ENCODE data around the gene TMEM106C. TPM values are rescaled to one million over a fixed set of nuclear protein-coding genes. Genes with fewer than 3 reads are reported as not detected.
A peak's percentile ranks its signal among the peaks of the same experiment; 100 is the strongest.

The TMEM106C gene
- total RNA-seq, 4 donors from 2014 or later: 68.6 to 98.8 (median 72.0) TPM

DNA sequence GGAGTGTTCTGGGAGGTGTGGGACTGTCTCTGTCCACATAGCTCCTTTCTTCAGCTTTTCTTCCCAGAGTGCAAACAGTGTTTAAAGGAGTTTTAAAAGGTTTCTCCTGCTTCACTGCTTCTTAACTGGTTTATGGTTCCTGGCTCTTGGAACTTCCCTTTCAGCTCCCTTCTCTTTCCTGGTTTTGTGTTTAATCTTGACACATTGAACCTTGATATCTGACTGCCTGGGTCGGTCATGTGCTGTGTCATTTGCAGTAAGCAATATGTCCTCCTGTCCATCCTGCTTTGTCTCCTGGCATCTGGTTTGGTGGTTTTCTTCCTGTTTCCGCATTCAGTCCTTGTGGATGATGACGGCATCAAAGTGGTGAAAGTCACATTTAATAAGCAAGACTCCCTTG, 2.2 kb downstream of the TMEM106C start:
- Histone ChIP-seq H3K4me3 (no peak overlapping the region), H3K36me3 (peaks cover 0 to 45% (median 22%) of the 10 kb centered on the region in 4 donors), H3K27me3 (no peaks in the 10 kb centered on the region), H3K9me3 (no peaks in the 10 kb centered on the region), H3K4me1 (peaks cover 19 to 26% (median 21%) of the 10 kb centered on the region in 4 donors), H3K27ac (replicated peaks in 1 of 4) (no peak overlapping the region)
- 93% methylated on average over 3 of the region's 3 CpGs for WGBS
- DNase-seq (ENCODE audit: extremely low spot score): no peak
- intact Hi-C loops (cut with DNase I): loop anchor here (10.0 kb wide), 1 partner anchor 251 kb away; no protein-coding TSS in a partner anchor
- TF ChIP-seq POLR2A (IDR thresholded peaks at IDR 0.05; ENCODE audit: low read depth): no peak
- TF ChIP-seq CTCF (IDR thresholded peaks at IDR 0.05): no peak
- no peak for TF ChIP-seq EP300 (IDR thresholded peaks at IDR 0.05)
- no peak for TF ChIP-seq POLR2AphosphoS5 (IDR thresholded peaks at IDR 0.05)

- no peak for DNase-seq (ENCODE audit: extremely low spot score)
- 45% methylated on average over 5 of the region's 5 CpGs for whole genome bisulfite sequencing
- peaks cover 18 to 30% (median 20%) of the 10 kb centered on the region in 4 donors for H3K4me1 ChIP-seq
- no peaks in the 10 kb centered on the region for H3K9me3 ChIP-seq
- H3K27me3 ChIP-seq: no peaks in the 10 kb centered on the region
- intact Hi-C loops (cut with DNase I): loop anchor here (10.0 kb wide), 1 partner anchor 253 kb away; no protein-coding TSS in a partner anchor
- peaks cover 0 to 45% (median 22%) of the 10 kb centered on the region in 4 donors for H3K36me3 ChIP-seq
- peak overlapping the region in 3 of 4 donors; percentile 3 to 10 (median 8) for H3K27ac ChIP-seq (replicated peaks in 1 of 4)
- no peak for TF ChIP-seq POLR2AphosphoS5 (IDR thresholded peaks at IDR 0.05)
- TF ChIP-seq POLR2A (IDR thresholded peaks at IDR 0.05; ENCODE audit: low read depth): no peak
- no peak for TF ChIP-seq EP300 (IDR thresholded peaks at IDR 0.05)
- TF ChIP-seq CTCF (IDR thresholded peaks at IDR 0.05): no peak
- no peak overlapping the region for H3K4me3 ChIP-seq
These were observed 4.3 kb downstream of the TMEM106C start for GRCh38 chr12:47967461-47968321.

GRCh38 chr12:47969845-47970244, 6.4 kb downstream of the TMEM106C start:
- intact Hi-C loops (cut with DNase I): loop anchor here (10.0 kb wide), 1 partner anchor 255 kb away; no protein-coding TSS in a partner anchor
- no peak overlapping the region for H3K4me3 ChIP-seq
- 83% methylated on average over 3 of the region's 3 CpGs for WGBS
- no peak overlapping the region for H3K27ac ChIP-seq (replicated peaks in 1 of 4)
- no peak for DNase-seq (ENCODE audit: extremely low spot score)
- H3K4me1 ChIP-seq: peaks cover 3 to 19% (median 4%) of the 10 kb centered on the region in 4 donors
- no peaks in the 10 kb centered on the region for H3K9me3 ChIP-seq
- H3K27me3 ChIP-seq: no peaks in the 10 kb centered on the region
- TF ChIP-seq POLR2AphosphoS5 (IDR thresholded peaks at IDR 0.05): no peak
- TF ChIP-seq CTCF (IDR thresholded peaks at IDR 0.05): no peak
- peaks cover 0 to 45% (median 22%) of the 10 kb centered on the region in 4 donors for H3K36me3 ChIP-seq

GRCh38 chr12:47970843-47971242, 7.4 kb downstream of the TMEM106C start:
- no peaks in the 10 kb centered on the region for H3K9me3 ChIP-seq
- intact Hi-C loops (cut with DNase I): no loop called here
- no peak for TF ChIP-seq POLR2AphosphoS5 (IDR thresholded peaks at IDR 0.05)
- H3K27ac ChIP-seq (replicated peaks in 1 of 4): no peak overlapping the region
- H3K27me3 ChIP-seq: no peaks in the 10 kb centered on the region
- peaks cover 0 to 39% (median 18%) of the 10 kb centered on the region in 4 donors for H3K36me3 ChIP-seq
- H3K4me1 ChIP-seq: peaks cover 0 to 13% (median 2%) of the 10 kb centered on the region in 4 donors
- 91% methylated on average over 6 of the region's 7 CpGs for WGBS
- no peak for DNase-seq (ENCODE audit: extremely low spot score)
- H3K4me3 ChIP-seq: no peak overlapping the region

DNA sequence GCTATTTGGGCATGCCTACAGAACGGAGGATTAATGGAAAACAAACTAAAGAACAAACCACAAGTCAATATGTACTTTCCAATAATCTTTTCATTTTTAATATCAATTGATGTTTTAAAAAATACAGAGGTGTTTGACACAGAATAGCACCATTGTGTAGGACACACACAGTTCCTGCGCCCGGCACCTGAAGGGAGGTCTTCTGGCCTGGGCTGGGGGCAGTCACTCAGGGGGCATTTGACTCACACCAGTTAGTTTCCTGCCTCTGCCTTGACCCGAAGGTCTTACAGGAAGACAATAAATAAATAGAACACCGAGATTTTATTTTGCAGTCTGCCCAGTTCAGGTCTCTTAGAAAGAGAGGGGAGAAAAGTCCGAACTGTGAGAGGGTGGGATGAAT, 9.5 kb downstream of the TMEM106C start:
- 78% methylated on average over 6 of the region's 6 CpGs for whole genome bisulfite sequencing
- Histone ChIP-seq H3K27ac (replicated peaks in 1 of 4) (no peak overlapping the region), H3K27me3 (no peaks in the 10 kb centered on the region), H3K4me1 (peaks cover 0 to 4% (median 0%) of the 10 kb centered on the region in 4 donors), H3K9me3 (no peaks in the 10 kb centered on the region), H3K4me3 (no peak overlapping the region), H3K36me3 (peaks cover 0 to 23% (median 6%) of the 10 kb centered on the region in 4 donors)
- no peak for DNase-seq (ENCODE audit: extremely low spot score)
- intact Hi-C loops (cut with DNase I): no loop called here
- TF ChIP-seq POLR2A (IDR thresholded peaks at IDR 0.05; ENCODE audit: low read depth) (no peak), CTCF (IDR thresholded peaks at IDR 0.05) (no peak), POLR2AphosphoS5 (IDR thresholded peaks at IDR 0.05) (no peak), EP300 (IDR thresholded peaks at IDR 0.05) (no peak)
